ENCODE data around the gene CABP1.

GRCh38 chr12:120690978-120691377, 50.6 kb downstream of the CABP1 start:
- TF ChIP-seq, protein P1, sequence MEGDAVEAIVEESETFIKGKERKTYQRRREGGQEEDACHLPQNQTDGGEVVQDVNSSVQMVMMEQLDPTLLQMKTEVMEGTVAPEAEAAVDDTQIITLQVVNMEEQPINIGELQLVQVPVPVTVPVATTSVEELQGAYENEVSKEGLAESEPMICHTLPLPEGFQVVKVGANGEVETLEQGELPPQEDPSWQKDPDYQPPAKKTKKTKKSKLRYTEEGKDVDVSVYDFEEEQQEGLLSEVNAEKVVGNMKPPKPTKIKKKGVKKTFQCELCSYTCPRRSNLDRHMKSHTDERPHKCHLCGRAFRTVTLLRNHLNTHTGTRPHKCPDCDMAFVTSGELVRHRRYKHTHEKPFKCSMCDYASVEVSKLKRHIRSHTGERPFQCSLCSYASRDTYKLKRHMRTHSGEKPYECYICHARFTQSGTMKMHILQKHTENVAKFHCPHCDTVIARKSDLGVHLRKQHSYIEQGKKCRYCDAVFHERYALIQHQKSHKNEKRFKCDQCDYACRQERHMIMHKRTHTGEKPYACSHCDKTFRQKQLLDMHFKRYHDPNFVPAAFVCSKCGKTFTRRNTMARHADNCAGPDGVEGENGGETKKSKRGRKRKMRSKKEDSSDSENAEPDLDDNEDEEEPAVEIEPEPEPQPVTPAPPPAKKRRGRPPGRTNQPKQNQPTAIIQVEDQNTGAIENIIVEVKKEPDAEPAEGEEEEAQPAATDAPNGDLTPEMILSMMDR (conservative IDR thresholded peaks at IDR 0.05; ENCODE audit: low read depth, low read length) = no peak
- TF ChIP-seq EZH2 (IDR thresholded peaks at IDR 0.05; ENCODE audit: borderline replicate concordance, low read depth, low read length, poor library complexity, severe bottlenecking) = no peak

Data from A673 (cell line).